ENCODE measurements around the gene GLB1L3.

GRCh38 chr11:134275188-134275533, 1.0 kb upstream of the GLB1L3 start:
- TF ChIP-seq CTCF (conservative IDR thresholded peaks at IDR 0.05; ENCODE audit: low read depth, low read length) (no peak), ELK1 (IDR thresholded peaks at IDR 0.05; ENCODE audit: borderline replicate concordance, low read depth, low read length) (no peak), POLR2A (IDR thresholded peaks at IDR 0.05; ENCODE audit: low read depth, low read length) (no peak), FOS (IDR thresholded peaks at IDR 0.05; ENCODE audit: low read depth, low read length) (no peak), RCOR1 (IDR thresholded peaks at IDR 0.05; ENCODE audit: insufficient replicate concordance, low read length) (no peak), RFX5 (IDR thresholded peaks at IDR 0.05; ENCODE audit: low read depth, low read length) (no peak), MXI1 (IDR thresholded peaks at IDR 0.05; ENCODE audit: borderline replicate concordance, low read depth, low read length) (no peak), RAD21 (IDR thresholded peaks at IDR 0.05; ENCODE audit: low read length) (no peak), MAZ (IDR thresholded peaks at IDR 0.05; ENCODE audit: borderline replicate concordance, low read depth, low read length) (no peak), CHD1 (IDR thresholded peaks at IDR 0.05; ENCODE audit: low read depth, low read length) (no peak)
- TF ChIP-seq, protein P1, sequence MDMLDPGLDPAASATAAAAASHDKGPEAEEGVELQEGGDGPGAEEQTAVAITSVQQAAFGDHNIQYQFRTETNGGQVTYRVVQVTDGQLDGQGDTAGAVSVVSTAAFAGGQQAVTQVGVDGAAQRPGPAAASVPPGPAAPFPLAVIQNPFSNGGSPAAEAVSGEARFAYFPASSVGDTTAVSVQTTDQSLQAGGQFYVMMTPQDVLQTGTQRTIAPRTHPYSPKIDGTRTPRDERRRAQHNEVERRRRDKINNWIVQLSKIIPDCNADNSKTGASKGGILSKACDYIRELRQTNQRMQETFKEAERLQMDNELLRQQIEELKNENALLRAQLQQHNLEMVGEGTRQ (IDR thresholded peaks at IDR 0.05; ENCODE audit: low read depth, low read length): no peak

All from IMR-90 (cell line).